BLaER1 (cell line): ENCODE results near the gene DRC3.
A peak's percentile ranks its signal among the peaks of the same experiment; 100 is the strongest.

Source experiments
- H3K27ac ChIP-seq: shearing (Covaris generic); formaldehyde crosslinking; 2 replicates; pipeline ENCODE4 v1.8.1; 2022
- H3K27me3 ChIP-seq: shearing (Covaris generic); formaldehyde crosslinking; 2 replicates; pipeline ENCODE4 v1.8.1; 2022
- H3K36me3 ChIP-seq: shearing (Covaris generic); formaldehyde crosslinking; 2 replicates; pipeline ENCODE4 v1.8.1; 2022
- H3K4me1 ChIP-seq: shearing (Covaris generic); formaldehyde crosslinking; 2 replicates; pipeline ENCODE4 v1.8.1; 2022
- H3K4me2 ChIP-seq: shearing (Covaris generic); formaldehyde crosslinking; 2 replicates; pipeline ENCODE4 v1.8.1; 2022
- H3K4me3 ChIP-seq: shearing (Covaris generic); formaldehyde crosslinking; 2 replicates; pipeline ENCODE4 v1.8.1; 2022
- H3K9ac ChIP-seq: shearing (Covaris generic); formaldehyde crosslinking; 2 replicates; pipeline ENCODE4 v1.8.1; 2022
- H3K9me3 ChIP-seq: shearing (Covaris generic); formaldehyde crosslinking; 2 replicates; pipeline ENCODE4 v1.8.1; 2022
- H4K20me1 ChIP-seq: shearing (Covaris generic); formaldehyde crosslinking; 2 replicates; pipeline ENCODE4 v1.8.1; 2022
- Cebpa-rat ChIP-seq: shearing (Covaris generic); IDR thresholded peaks from 2 replicates; pipeline ENCODE4 v1.8.1; 2022

Gene DRC3

DNA sequence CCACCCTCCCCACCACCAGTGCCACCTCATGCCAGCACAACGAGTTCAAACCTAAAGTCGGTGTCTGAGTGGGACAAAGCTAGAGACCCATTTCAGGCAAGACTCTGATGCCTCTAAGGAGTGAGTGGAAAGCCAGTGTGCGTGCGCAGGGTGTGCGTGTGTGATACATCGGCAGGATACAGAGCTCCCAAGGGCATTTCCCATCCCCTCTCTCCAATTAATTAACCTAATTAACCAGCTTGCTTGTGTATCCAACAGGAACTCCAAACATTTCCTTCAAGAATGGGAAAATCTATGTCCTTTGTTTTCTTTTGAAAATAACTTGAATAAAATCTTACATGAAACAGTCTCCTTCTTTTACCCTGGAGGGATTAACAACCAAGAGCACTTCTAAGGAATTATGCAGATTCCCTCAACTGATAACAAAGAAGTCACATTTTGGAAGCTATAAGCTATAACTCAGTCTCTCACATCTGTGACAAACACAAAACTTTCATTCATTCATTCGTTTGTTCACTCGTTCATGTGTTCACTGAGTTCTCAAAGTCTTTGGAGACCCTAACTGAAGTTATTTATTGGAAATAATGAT is 56.4 kb downstream of the DRC3 start:
- TF ChIP-seq Cebpa-rat, result no peak
- peaks cover 35% of the 10 kb centered on the region for H3K36me3 ChIP-seq
- H3K9me3 ChIP-seq, result no peaks in the 10 kb centered on the region
- H3K4me1 ChIP-seq, result peaks cover 73% of the 10 kb centered on the region
- H3K9ac ChIP-seq, result no peak overlapping the region
- peak overlapping the region; percentile 46 for H3K4me2 ChIP-seq
- H4K20me1 ChIP-seq, result peaks cover 52% of the 10 kb centered on the region
- H3K27me3 ChIP-seq, result no peaks in the 10 kb centered on the region
- H3K27ac ChIP-seq, result no peak overlapping the region
- no peak overlapping the region for H3K4me3 ChIP-seq

GRCh38 chr17:18031955-18032354 is 59.3 kb downstream of the DRC3 start:
- no peak overlapping the region for H3K4me3 ChIP-seq
- peaks cover 58% of the 10 kb centered on the region for H4K20me1 ChIP-seq
- peaks cover 18% of the 10 kb centered on the region for H3K36me3 ChIP-seq
- no peak for TF ChIP-seq Cebpa-rat
- H3K9ac ChIP-seq, result peak overlapping the region; percentile 57; the same call in 1 of the 2 replicates
- H3K9me3 ChIP-seq, result no peaks in the 10 kb centered on the region
- H3K4me2 ChIP-seq, result peak overlapping the region; percentile 84
- peak overlapping the region; percentile 62 for H3K27ac ChIP-seq
- no peaks in the 10 kb centered on the region for H3K27me3 ChIP-seq
- peaks cover 62% of the 10 kb centered on the region for H3K4me1 ChIP-seq

DNA sequence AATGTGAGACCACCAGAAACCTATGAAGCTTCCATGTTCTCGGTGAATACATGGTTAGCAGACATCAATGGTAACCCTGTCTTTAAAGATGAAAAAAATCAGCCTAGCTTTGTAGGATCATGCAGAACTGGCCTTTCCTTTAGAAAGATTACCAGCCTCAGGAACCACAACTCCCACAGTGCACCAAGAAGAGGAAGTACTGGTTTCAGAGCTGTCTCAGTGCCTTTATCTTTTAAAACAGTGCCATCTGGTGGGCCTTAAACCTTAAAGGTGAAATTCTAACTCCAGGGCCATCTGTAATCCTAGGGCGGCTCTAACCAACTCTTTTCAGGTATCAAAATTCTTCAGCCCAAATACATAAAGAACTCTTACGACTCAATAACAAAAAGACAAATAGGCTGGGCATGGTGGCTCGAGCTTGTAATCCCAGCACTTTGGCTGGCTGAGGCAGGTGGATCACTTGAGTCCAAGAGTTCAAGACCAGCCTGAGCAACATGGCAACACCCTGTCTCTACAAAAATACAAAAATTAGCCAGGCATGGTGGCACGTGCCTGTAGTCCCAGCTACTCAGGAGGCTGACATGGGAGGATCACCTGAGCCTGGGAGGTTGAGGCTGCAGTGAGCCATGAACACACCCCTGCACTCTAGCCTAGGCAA is 60.9 kb downstream of the DRC3 start:
- no peaks in the 10 kb centered on the region for H3K9me3 ChIP-seq
- H3K27me3 ChIP-seq, result no peaks in the 10 kb centered on the region
- H3K4me3 ChIP-seq, result no peak overlapping the region
- no peak overlapping the region for H3K27ac ChIP-seq
- no peak for TF ChIP-seq Cebpa-rat
- peaks cover 60% of the 10 kb centered on the region for H3K4me1 ChIP-seq
- peaks cover 69% of the 10 kb centered on the region for H4K20me1 ChIP-seq
- H3K4me2 ChIP-seq, result peak overlapping the region; percentile 84
- peaks cover 7% of the 10 kb centered on the region; the same call in 1 of the 2 replicates for H3K36me3 ChIP-seq
- H3K9ac ChIP-seq, result no peak overlapping the region

GRCh38 chr17:18035704-18036103 is 63.0 kb downstream of the DRC3 start:
- no peak overlapping the region for H3K4me3 ChIP-seq
- peaks cover 71% of the 10 kb centered on the region for H4K20me1 ChIP-seq
- no peak overlapping the region for H3K27ac ChIP-seq
- H3K9ac ChIP-seq, result no peak overlapping the region
- H3K27me3 ChIP-seq, result no peaks in the 10 kb centered on the region
- peaks cover 61% of the 10 kb centered on the region for H3K4me1 ChIP-seq
- no peak for TF ChIP-seq Cebpa-rat
- H3K4me2 ChIP-seq, result no peak overlapping the region
- no peaks in the 10 kb centered on the region for H3K9me3 ChIP-seq
- H3K36me3 ChIP-seq, result peaks cover 7% of the 10 kb centered on the region; the same call in 1 of the 2 replicates

- peaks cover 62% of the 10 kb centered on the region for H3K4me1 ChIP-seq
- H4K20me1 ChIP-seq, result peaks cover 77% of the 10 kb centered on the region
- H3K4me3 ChIP-seq, result peak overlapping the region; percentile 86; the same call in 1 of the 2 replicates
- no peak for TF ChIP-seq Cebpa-rat
- no peaks in the 10 kb centered on the region for H3K9me3 ChIP-seq
- no peaks in the 10 kb centered on the region for H3K27me3 ChIP-seq
- H3K9ac ChIP-seq, result peak overlapping the region; percentile 4; the same call in 1 of the 2 replicates
- H3K27ac ChIP-seq, result no peak overlapping the region
- peak overlapping the region; percentile 92 for H3K4me2 ChIP-seq
- peaks cover 7% of the 10 kb centered on the region; the same call in 1 of the 2 replicates for H3K36me3 ChIP-seq
Observed at GRCh38 chr17:18037486-18037885, 64.8 kb downstream of the DRC3 start.

DNA sequence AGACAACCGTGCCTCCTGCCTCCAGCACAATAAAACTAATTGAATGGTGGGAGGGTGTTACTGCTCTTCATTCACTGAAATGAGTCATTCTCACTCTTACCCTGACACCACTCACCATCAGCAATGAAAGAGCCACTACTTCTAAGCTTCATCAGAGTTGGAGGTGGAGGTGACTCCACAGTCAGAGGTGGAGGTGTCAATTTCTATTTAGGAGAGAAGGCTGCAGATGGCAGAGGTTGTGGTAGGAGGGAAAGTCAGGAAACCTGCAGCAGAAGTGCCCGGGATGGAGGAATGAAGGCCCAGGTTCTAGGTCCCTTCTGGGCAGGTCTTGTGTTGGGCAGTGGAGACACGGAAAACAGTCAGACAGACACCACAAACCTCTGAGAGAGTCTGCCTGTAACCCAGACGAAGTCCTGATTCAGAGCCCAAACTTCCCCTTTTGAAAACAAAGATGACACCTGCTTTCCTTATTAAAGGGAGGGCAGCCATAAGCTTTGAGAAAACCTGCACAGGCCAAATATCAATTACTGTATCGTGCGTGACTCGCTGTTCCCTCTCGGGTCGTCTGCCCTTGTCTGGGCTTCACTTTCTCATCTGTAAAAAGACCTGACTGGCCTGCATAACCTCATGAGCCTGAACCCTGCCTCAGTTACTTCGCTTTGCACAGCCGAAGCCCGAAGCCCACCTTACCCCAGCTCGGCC is 65.6 kb downstream of the DRC3 start:
- Histone ChIP-seq H3K27ac (peak overlapping the region; percentile 70), H3K9me3 (no peaks in the 10 kb centered on the region), H3K4me3 (peak overlapping the region; percentile 86), H3K4me2 (peak overlapping the region; percentile 92), H4K20me1 (peaks cover 77% of the 10 kb centered on the region), H3K4me1 (peaks cover 61% of the 10 kb centered on the region), H3K36me3 (peaks cover 7% of the 10 kb centered on the region; the same call in 1 of the 2 replicates), H3K9ac (peak overlapping the region; percentile 82), H3K27me3 (no peaks in the 10 kb centered on the region)
- no peak for TF ChIP-seq Cebpa-rat

- Histone ChIP-seq H3K27ac (peak within 1 kb of the TSS; percentile 81), H3K36me3 (peaks cover 9% of the 10 kb centered on the region), H3K4me1 (peaks cover 56% of the 10 kb centered on the region), H3K9ac (peak within 1 kb of the TSS; percentile 93), H3K4me3 (peak within 1 kb of the TSS; percentile 86), H4K20me1 (peaks cover 79% of the 10 kb centered on the region), H3K9me3 (no peaks in the 10 kb centered on the region), H3K27me3 (no peaks in the 10 kb centered on the region), H3K4me2 (peak within 1 kb of the TSS; percentile 92)
- no peak for TF ChIP-seq Cebpa-rat
Observed at GRCh38 chr17:18038861-18039534, 66.3 kb downstream of the DRC3 start, which contains the start of the genes ATPAF2 and GID4. TSS of gene ATPAF2 (minus strand) at chr17:18039168. CDS start at chr17:18039013, 155 bp downstream. TSS of gene GID4 (plus strand) at chr17:18039408. CDS start at chr17:18039465, 57 bp downstream.

DNA sequence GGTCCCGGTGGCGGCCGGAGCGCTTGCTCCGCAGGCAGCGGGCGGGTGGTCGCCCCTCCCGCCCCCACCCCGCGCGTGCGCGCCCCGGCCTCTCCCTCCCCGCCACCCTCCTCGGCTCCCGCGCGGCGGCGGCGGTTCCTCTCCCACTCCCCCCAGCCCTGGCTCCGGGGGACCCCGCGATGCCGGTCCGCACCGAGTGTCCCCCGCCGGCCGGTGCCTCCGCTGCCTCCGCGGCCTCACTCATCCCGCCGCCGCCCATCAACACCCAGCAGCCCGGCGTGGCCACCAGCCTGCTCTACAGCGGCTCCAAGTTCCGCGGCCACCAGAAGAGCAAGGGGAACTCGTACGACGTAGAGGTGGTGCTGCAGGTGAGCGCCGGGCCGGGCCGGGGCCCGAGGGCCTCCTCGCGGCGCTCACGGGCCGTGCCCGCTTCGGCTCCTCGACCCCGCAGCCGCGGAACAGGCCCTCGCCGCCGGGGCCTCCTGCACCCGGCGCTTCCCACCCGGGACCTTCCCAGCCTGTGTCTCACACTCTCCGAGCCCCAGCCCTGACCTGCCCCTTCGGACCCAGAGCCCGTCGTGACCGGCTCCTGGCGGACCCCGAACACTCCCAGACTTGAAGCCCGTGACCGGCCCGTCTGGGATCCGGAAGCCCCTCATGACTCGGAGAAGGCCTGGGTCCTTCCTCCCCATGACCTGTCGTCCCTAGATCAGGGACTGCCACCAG is 67.0 kb downstream of the DRC3 start:
- Histone ChIP-seq H3K27me3 (no peaks in the 10 kb centered on the region), H3K4me2 (peak overlapping the region; percentile 88), H3K4me3 (peak overlapping the region; percentile 86), H3K36me3 (peaks cover 16% of the 10 kb centered on the region), H4K20me1 (peaks cover 79% of the 10 kb centered on the region), H3K9ac (peak overlapping the region; percentile 93), H3K4me1 (peaks cover 50% of the 10 kb centered on the region), H3K9me3 (no peaks in the 10 kb centered on the region), H3K27ac (peak overlapping the region; percentile 81)
- no peak for TF ChIP-seq Cebpa-rat

- Histone ChIP-seq H3K36me3 (peaks cover 22% of the 10 kb centered on the region), H3K4me2 (peak overlapping the region; percentile 88), H3K27me3 (no peaks in the 10 kb centered on the region), H3K27ac (peak overlapping the region; percentile 81), H3K4me1 (peaks cover 50% of the 10 kb centered on the region), H3K4me3 (peak overlapping the region; percentile 86), H4K20me1 (peaks cover 75% of the 10 kb centered on the region), H3K9me3 (no peaks in the 10 kb centered on the region), H3K9ac (peak overlapping the region; percentile 93)
- no peak for TF ChIP-seq Cebpa-rat
Observed at GRCh38 chr17:18040261-18040858, 67.7 kb downstream of the DRC3 start.
